GM12864 (cell line): ENCODE results near the gene IKBIP.
"Not testable (repeated sequence)": the region's sequence is repeated elsewhere in the genome, so short reads cannot be mapped to it uniquely, and the experiment has no call there.

ENCODE experiments used
- DNase-seq: peaks from one replicate; pipeline ENCODE4 v3.0.0-alpha.2; 2011; ENCODE audit warnings: low read depth
- H3K4me3 ChIP-seq: 2 replicates; pipeline ENCODE4 v1.5.1; 2011; ENCODE audit warnings: mild to moderate bottlenecking, low read depth, low read length, control low read depth
- CTCF ChIP-seq: IDR thresholded peaks from 2 replicates; pipeline ENCODE4 v1.5.1; 2011; ENCODE audit warnings: low read depth, mild to moderate bottlenecking, moderate library complexity, low read length, control low read depth, inconsistent platforms; ENCODE audit errors: missing control alignments

Gene IKBIP

GRCh38 chr12:98601924-98602323 lies 42.7 kb downstream of the IKBIP start:
- no peak for DNase-seq
- TF ChIP-seq CTCF = no peak
- H3K4me3 ChIP-seq = no peak overlapping the region

- not testable (repeated sequence) for DNase-seq, H3K4me3 ChIP-seq
These were observed 47.3 kb downstream of the IKBIP start for GRCh38 chr12:98597313-98597712.

GRCh38 chr12:98595243-98595988 lies 49.2 kb downstream of the IKBIP start:
- TF ChIP-seq CTCF = no peak
- peak overlapping the region; percentile 96 for H3K4me3 ChIP-seq
- DNase-seq = no peak

- DNase-seq = no peak
- TF ChIP-seq CTCF = no peak
- peak overlapping the region; percentile 96 for H3K4me3 ChIP-seq
These were observed 50.3 kb downstream of the IKBIP start for GRCh38 chr12:98594050-98594835.

- DNase-seq = peak; percentile 93
- peak within 1 kb of the TSS; percentile 96 for H3K4me3 ChIP-seq
- TF ChIP-seq CTCF = no peak
These were observed 51.1 kb downstream of the IKBIP start, which contains the start of gene SLC25A3 for GRCh38 chr12:98593351-98594049. TSS of gene SLC25A3 (plus strand) at chr12:98593686. CDS start at chr12:98593979, 293 bp downstream.

GRCh38 chr12:98592825-98593322 lies 51.7 kb downstream of the IKBIP start:
- H3K4me3 ChIP-seq = peak overlapping the region; percentile 96
- no peak for TF ChIP-seq CTCF
- no peak for DNase-seq

GRCh38 chr12:98591209-98591608 lies 53.4 kb downstream of the IKBIP start:
- DNase-seq = no peak
- TF ChIP-seq CTCF = no peak
- no peak overlapping the region for H3K4me3 ChIP-seq
